SJSA1 (cell line): Measurements from ENCODE around the gene ADAMTS13. TPM values are rescaled to one million over a fixed set of nuclear protein-coding genes. Genes with fewer than 3 reads are reported as not detected.

Source experiments
- DNase-seq, 2 experiments: peaks; one replicate each; pipeline ENCODE4 v3.0.0-alpha.2; 2015 to 2020; ENCODE audit warnings: low spot score in 2 of 2, low read depth in 1 of 2
- H3K27ac ChIP-seq: fragments of 250-450 bp; sonication (Bioruptor Pico); 2 replicates; pipeline ENCODE4 v1.5.1; 2020; ENCODE audit warnings: mild to moderate bottlenecking, moderate library complexity
- H3K27me3 ChIP-seq: fragments of 250-450 bp; sonication (Bioruptor Pico); replicated peaks from 2 replicates; pipeline ENCODE4 v1.5.1; 2020; ENCODE audit warnings: mild to moderate bottlenecking, moderate library complexity
- H3K36me3 ChIP-seq: fragments of 250-450 bp; sonication (Bioruptor Pico); 2 replicates; pipeline ENCODE4 v1.5.1; 2020; ENCODE audit warnings: mild to moderate bottlenecking
- H3K4me1 ChIP-seq: fragments of 250-450 bp; sonication (Bioruptor Pico); replicated peaks from 2 replicates; pipeline ENCODE4 v1.6.1; 2021; ENCODE audit warnings: mild to moderate bottlenecking
- H3K4me3 ChIP-seq: fragments of 250-450 bp; sonication (Bioruptor Pico); 2 replicates; pipeline ENCODE4 v1.5.1; 2020; ENCODE audit warnings: mild to moderate bottlenecking
- H3K9me3 ChIP-seq: fragments of 250-450 bp; sonication (Bioruptor Pico); replicated peaks from 2 replicates; pipeline ENCODE4 v1.5.1; 2020; ENCODE audit warnings: mild to moderate bottlenecking
- total RNA-seq: library from RNA; depleted of rRNA; stranded (reverse); fragments of >200 nt; shearing (Covaris generic); gene quantifications from 2 replicates; pipeline ENCODE4 v1.2.3, GENCODE V29; 2014

The ADAMTS13 gene
- total RNA-seq, 1 experiment from 2014 or later: 0.24 TPM

DNA sequence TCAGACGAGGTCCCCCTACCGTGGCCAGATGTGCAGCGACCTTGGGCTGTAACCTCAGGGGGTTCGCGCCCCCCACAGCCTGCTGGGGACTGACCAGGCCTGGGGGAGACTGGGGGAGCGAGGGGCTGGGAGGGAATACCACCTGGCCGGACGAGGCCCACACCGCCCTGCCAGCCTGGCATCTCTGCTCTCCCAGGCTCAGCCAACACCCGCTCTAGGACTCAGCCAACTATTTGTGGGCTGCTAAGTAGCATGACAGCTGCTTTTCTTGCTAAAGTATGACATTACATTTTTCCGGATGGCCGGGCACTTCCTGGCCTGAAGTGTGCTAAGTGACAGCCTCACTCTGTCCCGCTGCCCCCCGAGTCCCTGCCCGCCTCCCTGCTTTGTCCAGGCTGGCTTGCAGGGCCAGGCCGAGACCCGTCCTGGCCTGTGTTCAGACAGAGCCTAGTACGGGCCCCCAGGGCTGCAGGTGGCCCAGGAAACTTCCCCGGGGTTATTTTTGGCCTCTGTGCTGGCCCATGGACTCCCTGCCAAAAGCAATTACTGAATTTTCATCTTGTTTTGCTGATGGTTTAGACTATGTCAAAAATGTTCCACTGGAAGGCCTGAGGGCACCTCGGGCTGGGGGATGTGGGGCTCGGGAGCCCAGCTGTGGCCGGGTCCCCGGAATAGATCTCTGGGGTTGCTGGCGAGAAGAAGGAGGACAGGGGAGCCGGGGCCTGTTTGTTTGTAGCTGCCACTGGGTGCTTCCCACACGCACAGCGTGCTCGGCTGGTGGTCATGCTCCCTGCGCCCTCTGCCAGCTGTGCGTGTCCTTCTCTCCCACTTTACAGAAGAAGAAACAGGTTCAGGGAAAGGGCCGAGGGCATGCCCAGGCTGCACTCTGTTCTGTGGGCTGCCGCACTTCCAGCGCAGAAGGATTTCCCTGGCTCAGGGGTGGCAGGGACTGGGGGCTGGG, 70.2 kb downstream of the ADAMTS13 start:
- H3K4me3 ChIP-seq: no peak overlapping the region
- no peak for DNase-seq
- H3K4me1 ChIP-seq: peaks cover 48% of the 10 kb centered on the region
- no peaks in the 10 kb centered on the region for H3K27me3 ChIP-seq
- H3K27ac ChIP-seq: no peak overlapping the region
- no peaks in the 10 kb centered on the region for H3K36me3 ChIP-seq
- H3K9me3 ChIP-seq: no peaks in the 10 kb centered on the region

DNA sequence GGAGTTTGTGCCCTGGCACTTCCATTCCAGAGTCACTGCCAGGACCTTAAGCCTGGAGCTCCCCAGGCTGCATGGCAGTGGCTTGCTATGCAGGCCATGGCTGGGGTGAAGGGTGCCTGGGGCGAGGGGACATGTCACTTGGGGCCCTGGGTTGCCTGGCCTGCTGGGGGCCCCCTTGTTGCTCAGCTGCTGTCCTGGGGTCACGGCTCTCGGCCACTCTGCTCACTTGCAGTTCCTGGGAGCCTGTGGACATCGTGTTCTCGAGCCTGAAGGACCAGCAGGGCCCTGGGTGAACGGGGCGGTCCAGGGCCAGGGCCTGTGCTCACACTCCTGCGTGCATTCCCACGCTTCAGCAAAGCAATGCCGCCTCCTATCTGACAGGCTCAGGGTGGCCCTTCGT, 71.3 kb downstream of the ADAMTS13 start:
- Histone ChIP-seq H3K27ac (no peak overlapping the region), H3K27me3 (no peaks in the 10 kb centered on the region)
- no peak for DNase-seq

DNA sequence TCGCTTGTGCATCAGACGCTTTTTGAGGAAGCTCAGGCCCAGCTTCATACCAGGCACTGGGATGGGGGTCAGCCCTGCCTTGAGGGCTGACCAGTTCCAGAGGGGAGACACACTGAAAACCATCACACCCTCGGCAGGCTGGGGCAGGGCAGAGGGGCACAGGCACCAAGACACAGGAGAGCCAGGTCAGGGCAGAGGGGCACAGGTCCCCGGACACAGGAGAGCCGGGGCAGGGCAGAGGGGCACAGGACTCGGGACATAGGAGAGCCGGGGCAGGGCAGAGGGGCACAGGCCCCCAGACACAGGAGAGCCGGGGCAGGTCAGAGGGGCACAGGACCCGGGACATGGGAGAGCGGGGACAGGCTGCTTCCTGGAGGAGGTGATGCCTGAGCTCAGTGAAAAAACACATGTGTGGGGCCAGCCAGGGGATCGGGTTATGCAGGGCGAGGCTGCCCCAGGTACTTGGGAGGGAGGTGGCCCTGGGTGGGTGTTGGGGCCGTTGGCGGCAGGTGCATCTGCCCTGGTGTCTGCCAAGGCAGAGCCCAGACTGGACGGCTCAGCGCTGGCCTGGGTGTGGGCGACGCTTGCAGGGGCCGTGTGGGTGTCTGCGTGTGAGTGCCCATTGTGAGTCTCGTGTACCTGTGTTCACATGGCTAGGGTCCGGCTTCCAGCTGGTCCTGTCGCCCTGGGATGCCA, 71.8 kb downstream of the ADAMTS13 start:
- Histone ChIP-seq H3K4me3 (no peak overlapping the region), H3K36me3 (no peaks in the 10 kb centered on the region), H3K27me3 (no peaks in the 10 kb centered on the region), H3K4me1 (peaks cover 40% of the 10 kb centered on the region), H3K27ac (no peak overlapping the region), H3K9me3 (no peaks in the 10 kb centered on the region)
- DNase-seq: no peak

More for the DNA sequence above, 71.3 kb downstream of the ADAMTS13 start:
- H3K36me3 ChIP-seq: no peaks in the 10 kb centered on the region
- H3K4me1 ChIP-seq: peaks cover 46% of the 10 kb centered on the region
- no peak overlapping the region for H3K4me3 ChIP-seq
- no peaks in the 10 kb centered on the region for H3K9me3 ChIP-seq

DNA sequence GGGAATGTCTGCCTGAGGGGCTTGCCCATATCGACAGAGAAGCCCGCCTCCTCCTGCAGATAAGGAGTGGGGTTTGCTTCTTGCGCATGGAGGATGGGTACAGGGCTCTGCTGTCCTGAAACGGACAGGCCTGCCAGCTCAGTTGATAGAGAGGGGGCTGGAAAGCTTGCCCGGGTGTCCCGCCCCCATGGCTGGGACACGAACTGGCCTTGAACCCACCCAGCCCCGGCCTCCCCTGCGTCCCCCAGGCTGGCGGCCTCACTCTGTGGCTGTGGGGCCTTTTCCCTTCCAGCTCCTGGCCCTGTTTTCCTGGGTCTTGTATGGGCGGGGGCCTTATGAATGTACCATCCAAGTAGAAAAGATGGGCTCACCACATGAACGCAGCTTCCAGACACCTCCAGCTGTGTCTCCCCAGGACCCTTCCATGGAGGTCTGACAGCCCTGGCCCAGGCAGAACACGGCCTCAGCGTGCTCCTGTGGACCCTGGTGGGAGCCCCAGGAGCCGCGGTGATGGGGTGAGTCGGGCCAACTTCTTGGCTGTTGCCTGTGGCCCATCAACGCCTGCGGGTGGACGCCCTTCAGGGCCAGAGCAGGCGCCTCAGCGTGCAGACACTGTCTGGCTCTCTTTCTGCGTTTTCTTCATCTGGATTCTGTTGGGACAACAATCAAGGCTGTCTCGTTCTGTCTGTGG, 72.6 kb downstream of the ADAMTS13 start:
- DNase-seq: no peak
- H3K4me1 ChIP-seq: peaks cover 32% of the 10 kb centered on the region
- H3K9me3 ChIP-seq: no peaks in the 10 kb centered on the region
- H3K36me3 ChIP-seq: no peaks in the 10 kb centered on the region
- no peak overlapping the region for H3K4me3 ChIP-seq
- no peaks in the 10 kb centered on the region; the same call in 1 of the 2 replicates for H3K27me3 ChIP-seq
- no peak overlapping the region for H3K27ac ChIP-seq

DNA sequence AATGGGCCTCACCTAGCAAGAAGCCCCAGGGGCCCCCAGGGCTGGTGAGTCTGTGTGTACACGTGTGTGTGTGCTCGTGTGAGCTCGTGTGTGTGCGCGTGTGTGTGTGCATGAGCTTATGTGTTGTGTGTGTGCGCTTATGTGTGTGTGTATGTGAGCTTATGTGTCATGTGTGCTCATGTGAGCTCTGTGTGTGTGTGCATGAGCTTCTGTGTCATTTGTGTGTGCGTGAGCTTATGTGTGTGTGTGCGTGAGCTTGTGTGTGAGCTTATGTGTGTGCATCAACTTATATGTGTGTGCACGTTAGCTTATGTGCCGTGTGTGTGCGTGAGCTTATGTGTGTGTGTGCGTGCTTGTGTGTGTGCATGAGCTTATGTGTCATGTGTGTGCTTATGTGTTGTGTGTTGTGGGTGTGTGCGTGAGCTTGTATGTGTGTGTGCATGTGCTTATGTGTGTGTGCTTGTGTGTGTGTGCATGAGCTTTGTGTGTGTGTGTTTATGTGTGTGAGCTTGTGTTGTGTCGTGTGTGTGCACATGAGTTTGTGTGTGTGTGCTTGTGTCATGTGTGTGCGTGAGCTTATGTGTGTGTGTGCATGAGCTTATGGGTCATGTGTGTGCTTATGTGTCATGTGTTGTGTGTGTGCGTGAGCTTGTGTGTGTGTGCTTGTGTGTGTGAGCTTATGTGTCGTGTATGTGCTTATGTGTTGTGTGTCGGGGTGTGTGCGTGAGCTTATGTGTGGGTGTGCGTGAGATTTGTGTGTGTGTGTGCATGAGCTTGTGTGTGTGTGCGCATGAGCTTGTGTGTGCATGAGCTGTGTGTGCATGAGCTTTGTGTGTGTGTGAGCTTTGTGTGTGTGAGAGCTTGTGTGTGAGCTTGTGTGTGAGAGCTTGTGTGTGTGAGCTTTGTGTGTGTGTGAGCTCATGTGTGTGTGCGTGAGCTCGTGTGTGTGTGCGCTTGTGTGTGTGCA, 73.4 kb downstream of the ADAMTS13 start:
- Histone ChIP-seq H3K4me3 (no peak overlapping the region), H3K4me1 (peaks cover 26% of the 10 kb centered on the region), H3K36me3 (no peaks in the 10 kb centered on the region), H3K27ac (no peak overlapping the region), H3K9me3 (no peaks in the 10 kb centered on the region), H3K27me3 (no peaks in the 10 kb centered on the region; the same call in 1 of the 2 replicates)
- no peak for DNase-seq

DNA sequence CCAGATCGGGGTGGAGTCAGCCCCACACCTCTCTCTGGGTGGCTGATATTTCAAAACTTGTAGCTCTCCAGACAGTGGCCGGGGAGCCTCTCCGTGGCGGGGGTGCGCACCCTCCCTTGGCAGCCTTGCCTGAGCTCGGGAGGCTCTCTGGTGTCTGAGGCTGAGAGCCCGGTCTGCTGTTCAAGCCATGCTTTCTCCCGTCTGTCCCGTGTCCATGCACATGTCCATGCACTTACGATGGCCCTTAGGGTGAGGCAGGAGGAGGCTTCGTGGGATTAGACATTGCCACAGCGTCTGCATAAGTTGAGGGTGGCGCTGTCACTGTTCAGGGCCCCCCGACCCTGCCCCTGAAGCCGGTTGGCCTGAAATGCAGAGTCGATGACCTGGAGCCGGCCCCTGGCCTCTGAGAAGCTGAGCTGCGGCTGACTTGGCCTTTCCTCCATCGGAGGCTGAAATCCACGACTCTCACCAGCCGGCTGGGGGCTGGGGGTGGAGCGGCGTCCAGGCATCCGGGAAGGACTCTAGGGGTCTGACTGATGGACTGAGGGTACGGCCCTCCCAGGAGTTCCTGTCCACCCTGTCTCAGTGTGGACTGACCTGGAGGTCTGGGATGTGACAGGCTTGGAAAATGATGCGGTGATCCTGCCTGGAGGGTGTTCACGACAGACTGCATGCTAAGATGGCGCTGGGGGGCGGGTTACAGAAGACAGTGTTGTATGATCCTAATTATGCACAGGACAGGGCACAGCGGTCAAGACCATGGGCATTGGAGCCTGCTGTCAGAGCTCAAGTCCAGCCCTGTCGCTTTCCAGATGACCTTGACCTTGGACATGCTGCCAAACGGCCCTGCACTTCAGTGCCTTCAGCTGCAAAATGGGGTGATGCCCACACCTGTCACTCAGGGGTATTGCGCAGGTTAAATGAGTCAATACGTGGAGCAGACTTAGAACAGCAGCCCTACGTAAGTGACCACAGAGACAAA, 75.0 kb downstream of the ADAMTS13 start:
- H3K27ac ChIP-seq: no peak overlapping the region
- peaks cover 2% of the 10 kb centered on the region; the same call in 1 of the 2 replicates for H3K27me3 ChIP-seq
- H3K36me3 ChIP-seq: no peaks in the 10 kb centered on the region
- no peak for DNase-seq
- no peak overlapping the region for H3K4me3 ChIP-seq
- H3K9me3 ChIP-seq: peaks cover 9% of the 10 kb centered on the region
- H3K4me1 ChIP-seq: peaks cover 21% of the 10 kb centered on the region

DNA sequence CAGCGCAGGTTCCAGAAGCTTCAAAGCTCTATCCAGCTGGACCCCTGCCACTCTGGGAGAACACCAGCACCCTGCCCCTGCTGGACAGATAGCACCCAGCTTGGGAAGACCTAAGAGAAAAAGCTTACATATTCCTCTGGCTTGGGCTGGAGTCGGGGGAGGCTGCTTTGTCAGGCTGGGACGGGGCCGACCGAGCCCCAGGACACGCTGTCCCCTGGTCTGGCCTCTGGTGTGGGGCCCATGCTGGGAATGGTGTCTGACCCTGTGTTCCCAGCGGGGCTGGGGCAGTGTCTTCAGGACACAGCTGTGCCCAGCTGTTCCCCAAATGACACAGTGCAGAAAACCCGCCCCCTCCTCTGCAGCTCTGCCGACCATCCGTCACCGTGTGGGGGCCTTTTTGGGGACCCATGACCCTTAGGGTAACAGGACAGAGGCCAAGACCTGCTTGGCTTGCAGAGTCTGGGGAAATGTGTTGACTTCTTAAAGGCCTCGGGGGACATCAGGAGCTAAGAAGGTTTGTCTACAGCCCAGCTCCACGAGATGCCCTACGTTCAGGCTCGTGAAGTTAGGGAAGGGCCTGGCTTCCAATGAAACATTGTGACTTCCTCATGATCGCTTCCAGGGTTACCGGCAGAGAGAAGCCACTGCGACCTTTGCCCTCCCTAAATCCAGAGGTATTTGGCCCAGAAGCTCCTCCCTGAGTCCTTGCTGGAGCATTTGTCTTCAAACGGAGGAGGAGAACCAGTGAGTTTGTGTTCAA, 77.1 kb downstream of the ADAMTS13 start:
- H3K4me3 ChIP-seq: no peak overlapping the region
- DNase-seq: no peak
- peaks cover 15% of the 10 kb centered on the region for H3K4me1 ChIP-seq
- peaks cover 5% of the 10 kb centered on the region; the same call in 1 of the 2 replicates for H3K27me3 ChIP-seq
- H3K9me3 ChIP-seq: peaks cover 14% of the 10 kb centered on the region
- H3K36me3 ChIP-seq: no peaks in the 10 kb centered on the region
- no peak overlapping the region for H3K27ac ChIP-seq

DNA sequence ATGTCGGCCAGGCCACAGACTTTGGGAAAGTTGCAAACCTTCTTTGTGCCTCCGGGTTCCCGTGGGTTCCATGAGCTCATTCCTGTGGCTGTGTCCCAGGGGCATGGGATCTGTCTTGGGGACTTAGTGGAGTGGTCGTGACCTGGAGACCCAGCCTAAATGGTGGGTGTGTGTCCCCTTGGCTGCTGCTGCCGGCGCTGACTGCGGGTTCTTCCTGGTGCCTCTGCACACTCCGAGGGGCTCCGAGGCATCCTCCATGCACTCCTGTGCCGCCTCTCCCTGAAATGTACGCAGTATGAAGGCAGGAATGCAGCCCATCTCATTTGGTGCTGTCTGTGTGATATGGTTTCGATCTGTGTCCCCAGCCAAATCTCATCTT, 77.7 kb downstream of the ADAMTS13 start:
- no peak for DNase-seq
- no peak overlapping the region for H3K27ac ChIP-seq
- no peak overlapping the region for H3K4me3 ChIP-seq
- H3K4me1 ChIP-seq: peaks cover 15% of the 10 kb centered on the region
- H3K27me3 ChIP-seq: peaks cover 5% of the 10 kb centered on the region; the same call in 1 of the 2 replicates
- peaks cover 14% of the 10 kb centered on the region for H3K9me3 ChIP-seq
- H3K36me3 ChIP-seq: no peaks in the 10 kb centered on the region

DNA sequence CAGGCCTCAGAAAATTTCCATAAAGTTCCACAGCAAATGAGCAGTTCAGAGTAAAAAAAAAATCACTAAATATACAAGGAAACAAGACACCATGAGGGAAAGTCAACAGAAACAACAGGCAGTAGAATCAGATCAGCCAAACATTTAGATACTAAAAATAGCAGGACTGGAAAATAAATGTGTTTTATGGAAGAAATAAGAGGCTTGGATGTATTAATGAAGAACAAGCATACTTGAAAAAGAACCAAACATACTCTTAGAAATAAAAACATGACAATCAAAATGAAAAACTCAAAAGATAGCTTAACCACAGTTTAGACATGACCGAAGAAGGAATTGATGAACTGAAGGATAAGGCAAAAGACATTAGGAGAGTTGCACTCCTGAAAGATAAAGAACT, 79.9 kb downstream of the ADAMTS13 start:
- no peak overlapping the region for H3K4me3 ChIP-seq
- H3K36me3 ChIP-seq: no peaks in the 10 kb centered on the region
- H3K4me1 ChIP-seq: peaks cover 14% of the 10 kb centered on the region
- H3K27ac ChIP-seq: no peak overlapping the region
- DNase-seq: no peak
- peaks cover 14% of the 10 kb centered on the region for H3K9me3 ChIP-seq
- peaks cover 5% of the 10 kb centered on the region; the same call in 1 of the 2 replicates for H3K27me3 ChIP-seq

DNA sequence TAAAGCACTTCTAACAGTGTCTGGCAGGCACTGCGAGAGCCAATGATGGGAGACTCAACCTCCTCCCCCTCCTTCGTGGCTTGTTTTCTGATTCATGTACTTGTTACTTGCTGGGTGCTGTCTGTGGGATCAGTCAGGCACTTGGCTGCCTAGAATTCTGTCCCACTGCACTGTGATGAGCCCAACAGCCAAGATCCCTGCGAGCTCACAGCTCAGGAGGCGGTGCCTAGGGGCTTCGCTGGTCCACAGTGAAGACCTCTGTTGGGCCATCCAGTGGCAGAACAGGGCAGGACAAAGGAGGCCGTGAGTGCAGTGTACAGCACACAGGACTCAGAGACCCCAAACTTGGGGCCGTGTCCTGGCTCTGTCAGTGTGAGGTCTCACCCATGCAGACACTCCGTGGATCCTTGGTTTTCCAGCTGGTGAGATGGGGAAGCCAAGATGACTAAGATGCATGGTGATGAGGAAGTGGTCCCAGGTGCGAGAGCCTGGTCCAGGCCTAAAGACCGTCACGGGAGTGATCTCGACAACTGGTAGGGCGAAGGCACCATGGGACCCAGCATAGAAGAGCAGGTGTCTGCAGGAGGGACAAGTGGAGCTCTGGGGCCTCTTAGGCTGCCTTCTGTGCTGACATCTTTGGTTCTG, 83.1 kb downstream of the ADAMTS13 start:
- H3K4me1 ChIP-seq: peaks cover 25% of the 10 kb centered on the region
- no peaks in the 10 kb centered on the region for H3K36me3 ChIP-seq
- no peak for DNase-seq
- H3K4me3 ChIP-seq: no peak overlapping the region
- no peak overlapping the region for H3K27ac ChIP-seq
- peaks cover 14% of the 10 kb centered on the region for H3K9me3 ChIP-seq
- peaks cover 5% of the 10 kb centered on the region; the same call in 1 of the 2 replicates for H3K27me3 ChIP-seq
